Urothelium cell line (cell line): ENCODE results near the gene FOXK1.
A peak's percentile ranks its signal among the peaks of the same experiment; 100 is the strongest.
"Not testable (repeated sequence)": the region's sequence is repeated elsewhere in the genome, so short reads cannot be mapped to it uniquely, and the experiment has no call there.

Source experiments
- DNase-seq: peaks from one replicate; pipeline ENCODE4 v3.0.0; 2011; ENCODE audit warnings: low spot score, mixed read lengths
- FAIRE-seq: peaks from 2 replicates; lab custom pipeline; 2011; peaks lifted over from hg19 to GRCh38; lab: Jason Lieb, UNC

The FOXK1 gene

DNA sequence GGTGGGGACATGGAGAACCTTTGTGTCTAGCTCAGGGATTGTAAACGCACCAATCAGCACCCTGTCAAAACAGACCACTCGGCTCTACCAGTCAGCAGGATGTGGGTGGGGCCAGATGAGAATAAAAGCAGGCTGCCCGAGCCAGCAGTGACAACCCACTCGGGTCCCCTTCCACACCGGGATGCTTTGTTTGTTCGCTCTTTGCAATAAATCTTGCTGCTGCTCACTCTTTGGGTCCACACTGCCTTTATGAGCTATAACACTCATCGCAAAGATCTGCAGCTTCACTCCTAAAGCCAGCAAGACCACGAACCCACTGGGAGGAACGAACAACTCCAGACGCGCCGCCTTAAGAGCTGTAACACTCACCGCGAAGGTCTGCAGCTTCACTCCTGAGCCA lies 112.1 kb downstream of the FOXK1 start:
- DNase-seq, FAIRE-seq: not testable (repeated sequence)

DNA sequence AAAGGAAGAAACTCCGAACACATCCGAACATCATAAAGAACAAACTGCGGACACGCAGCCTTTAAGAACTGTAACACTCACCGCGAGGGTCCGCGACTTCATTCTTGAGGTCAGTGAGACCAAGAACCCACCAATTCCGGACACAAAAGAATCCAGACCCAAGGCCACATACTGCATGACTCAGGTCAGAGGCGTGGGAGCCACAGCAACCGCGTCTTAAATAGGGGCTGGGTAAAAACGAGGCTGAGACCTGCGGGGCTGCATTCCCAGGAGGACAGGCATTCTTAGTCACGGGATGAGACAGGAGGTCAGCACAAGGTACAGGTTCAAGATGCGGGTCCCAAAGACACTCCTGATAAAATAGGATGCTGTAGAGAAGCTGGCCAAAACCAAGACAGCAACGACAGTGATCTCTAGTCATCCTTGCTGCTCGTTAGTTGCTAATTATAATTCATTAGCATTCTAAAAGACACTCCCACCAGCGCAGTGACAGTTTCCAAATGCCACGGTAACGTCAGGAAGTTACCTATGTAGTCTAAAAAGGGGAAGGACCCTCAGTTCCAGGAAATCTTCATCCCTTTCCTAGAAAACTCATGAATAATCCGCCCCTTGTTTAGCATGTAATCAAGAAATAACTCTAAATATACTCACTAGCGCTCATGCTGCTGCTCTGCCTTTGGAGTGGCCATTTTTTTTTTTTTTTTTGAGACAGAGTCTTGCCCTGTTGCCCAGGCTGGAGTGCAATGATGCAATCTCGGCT lies 112.7 kb downstream of the FOXK1 start:
- DNase-seq, result no peak

DNA sequence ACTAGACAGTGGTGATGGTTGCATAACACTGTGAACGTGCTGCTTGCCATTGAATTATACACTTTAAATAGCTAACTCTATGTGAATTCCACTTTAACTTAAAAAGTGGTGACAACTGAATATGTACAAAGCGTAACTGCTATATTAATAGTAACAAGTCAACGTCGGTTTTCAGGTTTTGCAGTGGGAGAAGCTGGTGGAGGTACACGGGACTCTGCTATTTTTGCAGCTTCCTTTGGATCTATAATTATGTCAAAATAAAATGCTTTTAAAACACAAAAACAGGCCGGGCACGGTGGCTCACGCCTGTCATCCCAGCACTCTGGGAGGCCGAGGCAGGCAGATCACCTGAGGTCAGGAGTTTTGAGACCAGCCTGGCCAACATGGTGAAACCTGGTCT lies 114.4 kb downstream of the FOXK1 start:
- DNase-seq (no peak), FAIRE-seq (peak; percentile 91)

More for the DNA sequence above, 112.7 kb downstream of the FOXK1 start:
- FAIRE-seq, result peak; percentile 87

DNA sequence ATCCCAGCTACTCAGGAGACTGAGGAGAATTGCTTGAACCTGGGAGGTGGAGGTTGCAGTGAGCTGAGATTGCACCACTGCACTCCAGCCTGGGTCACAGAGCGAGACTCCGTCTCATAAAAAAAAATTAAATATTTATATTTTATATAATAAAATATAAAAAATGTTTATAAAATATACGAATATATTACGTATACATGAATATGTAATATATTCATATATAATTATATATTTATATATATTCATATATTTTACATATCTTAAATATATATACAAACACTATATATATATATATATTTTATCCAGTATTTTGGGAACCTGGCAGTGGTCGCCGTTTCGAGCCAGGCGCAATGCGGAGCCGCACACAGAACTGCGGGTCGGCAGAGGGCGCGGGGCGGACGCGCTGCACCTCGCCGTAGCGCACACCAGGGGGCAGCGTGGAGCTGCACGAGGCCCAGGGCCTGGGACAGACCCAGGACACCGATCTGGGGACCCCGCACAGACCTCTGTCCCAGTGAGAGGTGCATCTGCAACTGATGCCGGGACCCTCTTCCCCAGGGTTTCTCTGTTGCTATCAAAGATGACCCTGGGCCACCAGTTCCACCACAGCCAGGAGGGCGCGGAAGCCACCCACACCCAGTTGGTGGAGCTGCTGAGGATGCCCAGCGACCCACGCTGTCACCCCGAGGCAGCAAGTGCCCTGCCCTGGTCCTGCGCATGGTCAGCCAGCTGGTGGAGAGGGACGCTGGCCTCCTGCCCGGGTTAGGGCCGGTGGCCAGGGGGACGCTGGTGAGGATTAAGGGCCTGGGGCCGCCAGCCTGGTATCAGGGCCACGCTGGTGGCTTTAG lies 116.0 kb downstream of the FOXK1 start:
- DNase-seq, result peak; percentile 95
- FAIRE-seq, result peak; percentile 98

DNA sequence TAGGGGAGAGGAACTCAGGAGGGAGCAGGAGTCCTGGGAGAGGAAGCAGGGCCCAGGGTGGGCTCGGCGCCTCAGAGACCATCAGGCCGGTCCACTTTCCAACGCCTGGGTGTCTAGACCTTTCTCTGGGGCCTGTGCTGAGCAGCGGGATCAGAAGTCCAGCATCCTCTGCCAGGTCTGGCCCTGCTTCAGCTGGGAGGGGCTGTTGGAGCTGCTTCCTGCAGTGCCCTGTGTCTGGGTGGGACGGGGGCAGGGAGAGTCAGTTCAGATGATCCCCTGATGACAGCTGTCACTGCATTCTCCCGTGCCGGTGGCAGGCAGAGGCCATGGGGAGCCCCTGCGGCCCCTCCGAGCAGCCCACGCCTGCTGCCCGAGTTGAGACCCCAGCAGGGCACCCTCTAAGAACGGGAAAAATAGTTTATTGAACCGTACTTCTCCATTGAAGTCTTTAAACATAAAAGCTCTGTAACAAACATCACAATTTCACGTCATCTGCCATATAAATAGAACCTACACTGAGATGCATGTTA lies 116.7 kb downstream of the FOXK1 start:
- DNase-seq (no peak), FAIRE-seq (peak; percentile 17)

DNA sequence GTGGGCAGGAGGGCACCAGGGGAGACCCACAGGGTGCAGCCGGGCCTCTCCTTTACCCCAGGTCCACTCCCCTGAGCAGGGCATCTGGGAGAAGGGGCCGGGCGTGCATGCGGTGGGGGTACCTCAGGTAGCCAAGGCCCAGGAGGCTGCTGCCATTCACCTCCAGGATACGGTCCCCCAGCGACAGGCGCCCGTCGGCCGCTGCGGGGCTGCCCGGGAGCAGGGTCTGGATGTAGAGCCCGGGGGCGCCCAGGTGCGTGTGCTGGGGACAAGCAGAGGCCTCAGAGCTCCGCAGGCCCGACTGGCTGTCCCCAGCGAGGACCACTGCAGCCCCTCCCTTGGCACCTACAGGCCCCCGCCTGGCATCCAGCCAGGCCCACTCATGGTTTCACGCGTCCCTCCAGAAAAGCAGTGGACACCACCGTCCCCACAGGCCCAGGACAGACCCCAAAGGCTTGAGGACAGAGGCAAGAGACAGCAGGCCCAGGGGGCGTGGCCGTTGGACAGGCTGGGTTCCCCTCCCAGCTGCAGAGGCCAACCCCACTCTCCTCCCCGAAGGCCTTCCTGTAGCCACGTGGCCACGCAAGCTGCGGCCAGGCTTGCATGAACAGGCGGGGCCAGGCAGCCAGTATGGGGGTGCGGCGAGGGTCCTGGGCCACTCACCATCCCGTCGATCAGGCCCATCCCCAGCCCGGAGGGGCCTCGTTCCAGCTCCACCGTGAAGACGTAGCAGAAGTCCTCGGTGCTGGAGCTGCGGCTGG lies 117.6 kb downstream of the FOXK1 start:
- FAIRE-seq (peak; percentile 93), DNase-seq (no peak)

DNA sequence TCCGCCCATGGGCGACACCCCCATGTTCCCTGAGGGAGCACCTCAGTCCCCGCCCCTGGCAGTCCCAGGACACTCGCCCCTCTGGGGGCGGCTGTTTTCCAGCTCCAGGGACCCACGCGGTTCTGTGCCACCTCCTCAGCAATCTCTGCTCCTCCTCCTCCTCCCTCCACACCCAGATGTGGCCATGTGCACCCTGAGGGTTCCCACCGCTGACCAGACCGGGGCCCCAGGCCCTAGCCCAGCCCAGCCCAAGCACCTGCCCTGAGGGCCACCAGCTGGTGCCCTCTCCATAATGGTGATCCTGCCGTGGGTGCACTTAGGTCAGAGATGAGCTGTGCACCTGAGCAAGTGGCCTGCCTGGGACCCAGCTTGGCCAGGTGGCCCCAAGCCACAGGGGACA lies 118.4 kb downstream of the FOXK1 start:
- no peak for DNase-seq
- FAIRE-seq, result no peak

DNA sequence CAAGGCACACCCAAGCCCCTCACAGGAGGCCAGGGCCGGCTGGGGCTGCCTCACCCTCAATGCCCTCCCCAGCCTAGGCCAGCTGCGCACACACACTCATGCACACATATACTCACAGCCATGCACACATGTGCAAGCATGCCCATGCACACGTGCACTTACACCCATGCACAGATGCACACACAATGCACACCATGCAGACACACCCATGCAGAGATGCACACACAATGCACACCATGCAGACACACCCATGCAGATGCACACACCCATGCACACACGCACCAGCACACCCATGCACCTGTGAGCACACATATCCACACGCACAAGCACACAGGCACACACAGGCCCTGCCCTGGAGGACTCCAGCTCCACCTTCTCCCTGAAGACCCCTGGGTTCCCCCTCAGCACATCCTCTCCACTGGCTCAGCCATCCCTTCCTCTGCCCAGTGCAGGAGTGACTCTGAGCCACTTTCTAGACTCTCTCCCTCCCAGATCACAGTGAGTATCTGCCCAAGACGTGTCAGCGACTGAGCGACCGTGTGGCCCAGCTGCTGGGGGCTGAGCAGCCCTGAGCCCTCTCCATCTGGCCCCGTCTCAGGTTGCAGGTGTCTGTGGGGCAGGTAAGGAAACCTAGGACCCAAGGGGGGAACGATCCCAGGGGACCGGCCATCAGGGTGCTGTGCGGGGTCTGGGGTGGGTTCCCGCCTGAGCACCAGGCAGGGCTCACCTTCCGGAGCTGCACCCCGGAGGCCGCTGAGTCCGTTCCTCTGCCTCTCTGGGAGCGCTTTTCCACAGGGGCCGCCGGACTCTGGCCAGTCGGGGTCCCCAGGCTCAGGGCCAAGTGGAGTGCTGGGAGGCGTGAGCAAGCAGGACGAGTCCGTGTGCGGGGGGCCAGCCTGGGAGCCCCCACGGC lies 119.1 kb downstream of the FOXK1 start:
- FAIRE-seq (peak; percentile 99), DNase-seq (no peak)

DNA sequence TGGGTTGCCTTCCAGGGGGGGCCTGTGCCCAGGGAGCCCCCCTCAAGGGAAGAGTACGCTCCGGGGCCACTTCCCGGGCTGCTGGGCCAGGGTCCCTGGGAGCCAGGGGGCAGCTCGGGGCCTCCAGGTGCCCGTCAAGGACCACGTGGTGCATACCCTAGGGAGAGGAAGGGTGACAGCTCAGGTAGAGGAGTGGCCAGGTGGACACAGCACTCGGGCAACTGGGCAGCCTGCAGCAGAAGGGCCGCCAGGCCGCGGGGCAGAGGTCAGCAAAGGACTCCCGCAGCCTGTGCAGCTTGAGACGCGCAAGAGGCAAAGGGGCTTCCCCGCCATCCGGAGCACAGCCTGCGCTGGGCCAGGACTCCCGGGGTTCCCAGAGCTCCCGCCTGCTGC lies 119.7 kb downstream of the FOXK1 start:
- FAIRE-seq, result no peak
- DNase-seq, result no peak

DNA sequence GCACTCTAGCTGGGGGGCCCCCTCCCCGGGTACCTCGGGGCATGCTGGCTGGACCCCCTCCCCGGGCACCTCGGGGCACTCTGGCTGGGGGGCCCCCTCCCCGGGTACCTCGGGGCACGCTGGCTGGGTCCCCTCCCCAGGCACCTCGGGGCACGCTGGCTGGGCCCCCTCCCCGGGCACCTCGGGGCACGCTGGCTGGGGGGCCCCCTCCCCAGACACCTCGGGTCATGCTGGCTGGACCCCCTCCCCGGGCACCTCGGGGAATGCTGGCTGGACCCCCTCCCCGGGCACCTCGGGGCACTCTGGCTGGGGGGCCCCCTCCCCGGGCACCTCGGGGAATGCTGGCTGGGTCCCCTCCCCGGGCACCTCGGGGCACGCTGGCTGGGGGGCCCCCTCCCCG lies 120.5 kb downstream of the FOXK1 start:
- not testable (repeated sequence) for FAIRE-seq, DNase-seq

DNA sequence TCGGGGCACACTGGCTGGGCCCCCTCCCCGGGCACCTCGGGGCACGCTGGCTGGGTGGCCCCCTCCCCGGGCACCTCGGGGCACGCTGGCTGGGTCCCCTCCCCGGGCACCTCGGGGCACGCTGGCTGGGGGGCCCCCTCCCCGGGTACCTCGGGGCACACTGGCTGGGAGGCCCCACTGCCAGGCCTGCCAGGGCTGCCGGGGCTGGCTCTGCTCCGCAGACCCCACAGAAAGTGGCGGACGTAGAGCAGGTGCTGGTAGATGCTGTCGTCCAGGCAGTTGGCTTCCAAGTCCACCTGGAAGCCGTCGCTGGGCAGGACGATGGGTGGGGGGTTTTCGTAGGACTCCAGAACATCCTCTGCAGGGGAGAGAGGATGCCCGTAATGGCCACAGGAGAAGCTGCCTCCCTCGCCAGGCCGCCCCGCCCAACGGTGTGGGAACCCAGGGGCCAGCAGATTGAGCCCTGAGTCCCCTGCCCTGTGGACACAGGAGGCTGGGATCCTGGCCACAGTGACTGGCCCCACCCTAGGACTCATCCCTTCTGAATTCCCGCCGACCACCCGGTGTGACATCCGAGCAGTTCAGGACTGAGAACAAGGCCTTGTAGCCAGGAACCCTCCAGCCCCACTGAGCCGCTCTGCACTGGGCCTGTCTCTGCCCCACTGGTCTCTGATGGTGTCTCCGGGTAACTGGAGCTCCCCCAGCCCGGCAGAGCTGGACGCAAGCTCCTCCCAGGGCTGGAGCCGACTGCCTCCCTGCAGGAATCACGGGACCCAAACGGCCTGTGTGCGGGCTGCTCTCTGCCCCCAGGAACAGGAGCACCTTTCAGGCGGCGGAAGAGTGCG lies 121.5 kb downstream of the FOXK1 start:
- peak; percentile 23 for FAIRE-seq
- no peak for DNase-seq

DNA sequence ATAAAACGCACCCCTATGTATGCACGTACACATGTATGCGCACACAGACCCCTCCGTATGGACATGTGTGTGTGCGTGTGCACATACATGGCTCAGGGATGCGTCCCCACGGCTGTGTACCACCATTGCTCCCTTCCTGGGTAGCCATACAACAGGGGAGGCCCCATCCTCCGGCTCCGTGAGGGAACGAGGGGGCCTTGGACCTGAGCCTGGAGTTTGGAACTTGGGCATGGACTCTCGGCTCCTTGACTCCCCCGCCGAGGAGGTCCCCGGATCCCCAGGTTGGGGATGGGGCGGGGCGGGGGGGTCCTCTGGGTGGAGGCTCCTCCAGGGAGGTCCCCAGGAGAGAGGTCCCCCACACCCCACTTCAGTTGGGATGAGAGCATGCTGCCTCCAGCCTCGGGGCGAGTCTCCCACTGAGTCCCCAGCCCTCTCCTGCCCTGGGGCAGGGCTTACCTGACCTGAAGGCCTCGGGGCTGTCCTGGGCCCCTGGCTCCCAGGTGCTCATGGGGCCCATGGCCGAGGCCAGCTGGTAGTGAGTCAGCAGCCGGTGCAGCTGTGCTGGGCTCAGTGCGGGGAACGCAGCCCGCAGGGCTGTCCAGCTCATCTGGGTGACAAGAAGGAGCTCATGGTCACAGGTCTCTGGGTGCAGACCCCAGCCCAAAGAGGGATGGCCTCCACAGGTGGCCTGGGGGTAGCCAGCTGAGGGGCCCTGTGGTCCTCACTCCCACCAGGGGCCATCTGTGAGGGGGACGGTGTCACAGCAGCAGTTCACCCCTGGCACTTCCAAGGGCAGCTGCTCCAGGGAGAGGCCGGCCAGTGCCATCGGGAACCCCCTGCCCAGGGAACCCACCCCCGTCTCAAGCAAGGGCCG lies 123.3 kb downstream of the FOXK1 start:
- DNase-seq, result no peak
- peak; percentile 90 for FAIRE-seq

DNA sequence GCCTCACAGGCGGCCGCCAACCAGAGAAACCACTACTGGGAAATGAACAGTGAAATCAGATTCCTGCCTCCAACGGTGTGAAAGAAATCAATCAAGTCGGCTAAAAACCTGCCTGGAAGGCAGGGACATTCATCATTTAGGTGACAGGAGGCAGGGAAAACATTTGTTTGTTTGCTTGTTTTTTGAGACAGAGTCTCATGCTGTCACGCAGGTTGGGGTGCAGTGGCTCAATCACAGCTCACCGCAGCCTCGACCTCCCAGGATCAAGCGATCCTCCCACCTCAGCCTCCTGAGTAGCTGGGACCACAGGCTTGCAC lies 123.8 kb downstream of the FOXK1 start:
- no peak for FAIRE-seq
- no peak for DNase-seq

DNA sequence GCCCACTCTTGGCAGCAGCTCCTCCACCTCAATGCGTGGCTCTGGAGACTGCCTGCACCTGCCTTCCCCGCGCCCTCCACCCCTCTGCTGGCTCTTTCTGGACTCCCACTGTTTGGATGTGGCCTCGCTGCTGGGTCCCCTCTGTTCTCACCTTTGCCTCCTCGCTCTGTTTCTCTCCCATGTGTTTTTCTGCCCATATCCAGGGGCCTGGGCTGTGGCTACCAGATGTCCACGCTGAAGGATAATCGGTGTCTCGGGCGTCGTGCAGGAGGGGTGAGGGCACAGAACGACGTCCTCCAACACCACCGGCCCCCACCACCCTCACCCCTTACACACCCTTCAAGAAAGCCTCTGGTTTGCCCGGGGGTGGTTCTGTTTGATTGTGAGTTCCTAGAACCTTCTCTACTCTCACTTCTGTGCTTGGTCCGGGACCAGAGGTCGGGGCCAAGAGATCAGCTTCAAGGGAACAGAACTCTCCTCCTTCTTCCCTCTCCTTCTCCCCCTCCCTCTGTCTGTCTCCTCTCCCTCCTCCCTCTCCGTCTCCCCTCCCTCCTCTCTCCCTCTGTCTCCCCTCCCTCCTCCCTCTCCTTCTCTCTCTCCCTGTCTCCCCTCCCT lies 125.0 kb downstream of the FOXK1 start:
- FAIRE-seq, result peak; percentile 90
- no peak for DNase-seq

DNA sequence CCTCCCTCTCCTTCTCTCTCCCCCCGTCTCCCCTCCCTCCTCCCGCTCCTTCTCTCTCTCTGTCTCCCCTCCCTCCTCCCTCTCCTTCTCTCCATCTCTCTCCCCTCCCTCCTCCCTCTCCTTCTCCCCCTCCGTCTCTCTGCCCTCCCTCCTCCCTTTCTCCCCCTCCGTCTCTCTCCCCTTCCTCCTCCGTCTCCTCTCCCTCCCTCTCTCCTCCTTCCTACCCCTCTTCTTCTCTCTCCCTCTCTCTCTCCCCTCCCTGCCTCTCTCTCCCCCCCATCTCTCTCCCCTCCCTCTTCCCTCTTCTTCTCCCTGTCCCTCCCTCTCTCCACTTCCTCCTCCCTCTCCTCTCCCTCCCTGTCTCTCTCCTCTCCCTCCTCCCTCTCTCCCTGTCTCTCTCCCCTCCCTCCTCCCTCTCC lies 125.5 kb downstream of the FOXK1 start:
- FAIRE-seq, result peak; percentile 96

DNA sequence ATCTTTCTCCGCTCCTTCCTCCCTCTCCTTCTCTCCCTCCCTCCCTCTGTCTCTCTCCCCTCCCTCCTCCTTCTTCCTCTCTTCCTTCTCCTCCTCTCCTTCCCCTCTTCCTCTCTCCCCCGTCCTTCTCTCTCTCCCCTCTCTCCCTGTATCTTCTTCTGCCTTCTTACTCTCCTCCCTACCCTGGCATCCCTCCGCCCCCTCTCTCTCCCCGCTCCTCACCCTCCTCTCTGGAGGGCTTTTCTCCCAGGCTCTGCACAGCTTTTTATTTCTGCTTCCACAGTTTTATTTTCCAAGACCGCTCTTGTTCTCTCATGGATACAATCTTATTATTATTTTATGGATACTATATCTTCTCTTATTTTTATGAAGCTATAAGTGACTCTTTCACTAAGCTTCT lies 125.9 kb downstream of the FOXK1 start:
- DNase-seq (no peak), FAIRE-seq (no peak)

More for the DNA sequence above, 125.5 kb downstream of the FOXK1 start:
- no peak for DNase-seq

DNA sequence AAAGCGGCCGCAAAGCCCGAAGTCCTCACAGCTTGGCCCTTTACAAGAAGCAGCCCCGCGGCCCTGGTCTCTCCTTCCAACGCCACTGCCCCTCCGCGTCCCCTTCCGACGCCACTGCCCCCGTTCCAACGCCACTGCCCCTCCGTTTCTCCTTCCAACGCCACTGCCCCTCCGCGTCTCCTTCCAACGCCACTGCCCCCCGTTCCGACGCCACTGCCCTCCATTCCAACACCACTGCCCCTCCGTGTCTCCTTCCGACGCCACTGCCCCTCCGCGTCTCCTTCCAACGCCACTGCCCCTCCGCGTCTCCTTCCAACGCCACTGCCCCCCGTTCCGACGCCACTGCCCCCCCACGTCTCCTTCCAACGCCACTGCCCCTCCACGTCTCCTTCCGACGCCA lies 126.5 kb downstream of the FOXK1 start:
- DNase-seq, result no peak
- FAIRE-seq, result peak; percentile 81

DNA sequence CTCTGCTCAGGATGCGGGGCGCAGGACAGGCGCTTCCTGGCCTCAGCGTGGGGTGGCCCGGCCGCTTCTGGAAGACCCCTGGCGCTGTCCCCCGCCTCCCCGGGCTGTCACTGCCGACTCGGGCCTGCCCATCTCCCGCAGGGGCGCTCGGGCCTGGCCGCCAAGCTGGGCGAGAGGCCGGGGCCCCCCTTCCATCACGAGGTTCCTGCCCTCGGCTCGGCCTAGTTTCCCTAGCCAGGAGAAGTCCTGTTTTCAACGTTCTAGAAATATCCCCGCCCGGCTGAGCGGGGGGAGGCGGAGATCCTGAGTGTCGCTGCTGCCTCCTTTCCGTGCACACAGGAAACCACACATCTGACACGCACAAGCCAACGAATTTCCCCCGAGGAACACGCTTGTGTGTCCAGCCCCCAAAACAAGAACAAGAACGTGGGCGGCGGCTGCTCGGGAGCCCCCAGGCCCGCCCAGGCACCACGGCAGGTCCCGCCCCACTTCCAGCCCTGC lies 127.0 kb downstream of the FOXK1 start:
- FAIRE-seq, result peak; percentile 95

More for the DNA sequence above, 127.0 kb downstream of the FOXK1 start:
- DNase-seq, result no peak
